GM12878 (cell line): Measurements from ENCODE around the gene TLE3. TPM values are rescaled to one million over a fixed set of nuclear protein-coding genes. Genes with fewer than 3 reads are reported as not detected.
"Not testable (repeated sequence)": the region's sequence is repeated elsewhere in the genome, so short reads cannot be mapped to it uniquely, and the experiment has no call there.

Experiments used
- ATAC-seq: fragments of 200-7000 bp; cut with Tn5 transposase; 3 replicates; pipeline ENCODE4 v1.9.1; 2020; ENCODE audit warnings: mild to moderate bottlenecking, moderate library complexity
- BruUV-seq: library from RNA; stranded (reverse); fragments of 400-500 nt; replicated peaks from 2 replicates; lab custom pipeline; 2021; lab: Mats Ljungman, UMichigan
- CTCF ChIA-PET: fragments of 300-600 bp; sonication (Branson Sonifier 250); formaldehyde crosslinking; extraction: SDS; loops from one replicate; lab custom pipeline; 2021; ENCODE audit warnings: inconsistent platforms; lab: Yijun Ruan, JAX
- POLR2A ChIA-PET: fragments of 350-600 bp; formaldehyde crosslinking; extraction: SDS; loops from one replicate; lab custom pipeline; 2021; ENCODE audit warnings: inconsistent platforms; lab: Charles Lee
- RAD21 ChIA-PET: fragments of 300-600 bp; sonication (Branson Sonifier 250); formaldehyde crosslinking; loops from one replicate; lab custom pipeline; 2023; ENCODE audit warnings: antibody characterized with exemption; ENCODE audit not compliant: unreplicated experiment; lab: Charles Lee
- SMC1A ChIA-PET: fragments of 300-600 bp; sonication (Branson Sonifier 250); formaldehyde crosslinking; loops from one replicate; lab custom pipeline; 2023; ENCODE audit not compliant: unreplicated experiment, uncharacterized antibody; lab: Charles Lee
- DNase-seq: peaks from one replicate; pipeline ENCODE4 v3.0.0-alpha.2; 2011; ENCODE audit warnings: low read depth, low spot score
- FAIRE-seq: peaks from 3 replicates; lab custom pipeline; 2011; peaks lifted over from hg19 to GRCh38; lab: Jason Lieb, UNC
- H2AFZ ChIP-seq: 2 replicates; pipeline ENCODE4 v1.6.0; 2011; ENCODE audit warnings: low read depth, low read length, control low read depth; ENCODE audit not compliant: control insufficient read depth
- H3K27ac ChIP-seq: 2 replicates; pipeline ENCODE4 v1.5.1; 2011; ENCODE audit warnings: control low read depth; ENCODE audit not compliant: control insufficient read depth, insufficient read depth
- H3K27me3 ChIP-seq, 2 experiments: replicated peaks in 1 of 2; 2 replicates each; pipeline versions ENCODE4 v1.6.0 to v1.6.1; 2011; ENCODE audit warnings: low read length in 1 of 2; ENCODE audit not compliant: control insufficient read depth in 2 of 2, insufficient read depth in 2 of 2
- H3K36me3 ChIP-seq, 2 experiments: 2 replicates each; pipeline ENCODE4 v1.5.1; 2011; ENCODE audit warnings: low read length in 1 of 2; ENCODE audit not compliant: control insufficient read depth in 2 of 2, insufficient read depth in 2 of 2
- H3K4me1 ChIP-seq: 2 replicates; pipeline ENCODE4 v1.6.1; 2011; ENCODE audit warnings: mild to moderate bottlenecking, low read length, moderate library complexity, mixed read lengths; ENCODE audit not compliant: control insufficient read depth, insufficient read depth
- H3K4me2 ChIP-seq: 2 replicates; pipeline ENCODE4 v1.6.0; 2011; ENCODE audit warnings: control low read depth; ENCODE audit not compliant: control insufficient read depth, insufficient read depth
- H3K4me3 ChIP-seq: fragments of 200-600 bp; sonication (generic); 2 replicates; pipeline ENCODE4 v1.5.1; 2016
- H3K79me2 ChIP-seq: 2 replicates; pipeline ENCODE4 v1.6.0; 2011; ENCODE audit warnings: low read length; ENCODE audit not compliant: control insufficient read depth, insufficient read depth
- H3K9ac ChIP-seq: 2 replicates; pipeline ENCODE4 v1.8.0; 2011; ENCODE audit warnings: low read length, control low read depth, mixed read lengths; ENCODE audit not compliant: control insufficient read depth, insufficient read depth
- H3K9me3 ChIP-seq: replicated peaks from 3 replicates; pipeline ENCODE4 v1.5.1; 2011; ENCODE audit warnings: mild to moderate bottlenecking, low read length; ENCODE audit not compliant: control insufficient read depth, insufficient read depth
- H4K20me1 ChIP-seq: 2 replicates; pipeline ENCODE4 v1.6.0; 2011; ENCODE audit not compliant: control insufficient read depth, insufficient read depth
- EED ChIP-seq: sonication (generic); IDR thresholded peaks from 2 replicates; pipeline ENCODE4 v1.6.1; 2016; ENCODE audit warnings: antibody characterized with exemption, low read depth
- IKZF1 ChIP-seq: fragments of 450-650 bp; conservative IDR thresholded peaks from 2 replicates; pipeline ENCODE4 v1.6.1; 2017; ENCODE audit warnings: antibody characterized with exemption, mild to moderate bottlenecking
- WGBS: methylation state at CpG from one replicate; pipeline ENCODE4 v1.1.6; 2016; ENCODE audit warnings: low lambda C conversion rate; ENCODE audit not compliant: insufficient replicate concordance, insufficient coverage; ENCODE audit errors: missing lambda C conversion rate; 5-methylcytosine and 5-hydroxymethylcytosine counted together
- in situ Hi-C: fragments of 300-500 bp; cut with MboI; formaldehyde crosslinking; loops from 9 replicates; pipeline ENCODE4 v1.14.3; 2018; ENCODE audit warnings: mixed read lengths
- intact Hi-C: fragments of 100-400 bp; cut with micrococcal nuclease; formaldehyde crosslinking; loops from one replicate; pipeline ENCODE4 v1.14.2; 2022; ENCODE audit not compliant: unreplicated experiment
- polyA plus RNA-seq, 11 experiments: library from polyadenylated mRNA; depleted of rRNA in 4 of 11; unstranded in 6 of 11; stranded (reverse) in 5 of 11; fragments of >200 nt; fragmentation: Nextera tagmentation in 4 of 11; fragmentation: Illumina TruSeq in 1 of 11; extraction: Ambion mirVana in 4 of 11; extraction: Trizol in 1 of 11; gene quantifications; 1 replicate in 1 of 11; 2 replicates in 10 of 11; pipeline versions ENCODE4 v1.2.1 to v1.2.3, GENCODE V29; 2011 to 2016; ENCODE audit warnings: inconsistent platforms in 2 of 11, missing spikeins in 2 of 11, low read depth in 1 of 11
- total RNA-seq, 4 experiments: library from RNA; depleted of rRNA in 3 of 4; stranded (reverse); fragments of >200 nt in 3 of 4; fragmentation: Illumina TruSeq in 1 of 4; extraction: Trizol in 1 of 4; gene quantifications; 2 replicates each; pipeline versions ENCODE4 v1.2.1 to v1.2.3, GENCODE V29; 2013 to 2021
- TF ChIP-seq, protein P1 (sequence below): fragments of 450-650 bp; IDR thresholded peaks from 2 replicates; pipeline ENCODE4 v1.6.1; 2018; ENCODE audit warnings: mild to moderate bottlenecking, low read depth, moderate library complexity; ENCODE audit not compliant: partially characterized antibody
- TF ChIP-seq, protein P2 (sequence below): fragments of 450-650 bp; IDR thresholded peaks from 2 replicates; pipeline ENCODE4 v1.6.1; 2017; ENCODE audit warnings: low read depth, mild to moderate bottlenecking, moderate library complexity

TLE3 gene
- total and polyA plus RNA-seq, 10 of the 15 experiments (the other 5 are each of a cell fraction or from before 2014, with no cell fraction given), result 1.2 to 65.5 (median 9.7) TPM

DNA sequence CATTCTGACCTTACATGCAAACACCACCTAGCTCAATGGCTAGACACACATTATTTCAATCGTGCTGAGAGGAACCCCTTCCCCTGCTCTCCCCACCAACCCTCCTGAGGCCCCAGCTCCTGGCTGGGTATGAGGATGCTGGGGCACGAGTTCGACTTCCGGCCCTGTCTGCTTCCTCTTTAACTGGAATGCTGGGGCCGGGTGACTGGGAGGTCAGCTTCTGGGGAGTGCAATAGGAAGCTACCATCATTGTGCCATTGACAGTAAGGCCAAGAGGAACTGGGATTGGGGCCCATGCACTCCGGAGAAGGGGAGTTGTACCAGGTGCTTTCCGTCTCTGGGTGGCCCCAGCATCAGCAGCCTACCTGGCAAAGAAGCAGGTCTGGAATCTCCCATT, 15.6 kb upstream of the TLE3 start (continued):
- TF ChIP-seq, protein P1, sequence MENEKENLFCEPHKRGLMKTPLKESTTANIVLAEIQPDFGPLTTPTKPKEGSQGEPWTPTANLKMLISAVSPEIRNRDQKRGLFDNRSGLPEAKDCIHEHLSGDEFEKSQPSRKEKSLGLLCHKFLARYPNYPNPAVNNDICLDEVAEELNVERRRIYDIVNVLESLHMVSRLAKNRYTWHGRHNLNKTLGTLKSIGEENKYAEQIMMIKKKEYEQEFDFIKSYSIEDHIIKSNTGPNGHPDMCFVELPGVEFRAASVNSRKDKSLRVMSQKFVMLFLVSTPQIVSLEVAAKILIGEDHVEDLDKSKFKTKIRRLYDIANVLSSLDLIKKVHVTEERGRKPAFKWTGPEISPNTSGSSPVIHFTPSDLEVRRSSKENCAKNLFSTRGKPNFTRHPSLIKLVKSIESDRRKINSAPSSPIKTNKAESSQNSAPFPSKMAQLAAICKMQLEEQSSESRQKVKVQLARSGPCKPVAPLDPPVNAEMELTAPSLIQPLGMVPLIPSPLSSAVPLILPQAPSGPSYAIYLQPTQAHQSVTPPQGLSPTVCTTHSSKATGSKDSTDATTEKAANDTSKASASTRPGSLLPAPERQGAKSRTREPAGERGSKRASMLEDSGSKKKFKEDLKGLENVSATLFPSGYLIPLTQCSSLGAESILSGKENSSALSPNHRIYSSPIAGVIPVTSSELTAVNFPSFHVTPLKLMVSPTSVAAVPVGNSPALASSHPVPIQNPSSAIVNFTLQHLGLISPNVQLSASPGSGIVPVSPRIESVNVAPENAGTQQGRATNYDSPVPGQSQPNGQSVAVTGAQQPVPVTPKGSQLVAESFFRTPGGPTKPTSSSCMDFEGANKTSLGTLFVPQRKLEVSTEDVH, result no peak
- TF ChIP-seq IKZF1, result peak; percentile 82
- peak; percentile 53 for TF ChIP-seq EED
- TF ChIP-seq, protein P2, sequence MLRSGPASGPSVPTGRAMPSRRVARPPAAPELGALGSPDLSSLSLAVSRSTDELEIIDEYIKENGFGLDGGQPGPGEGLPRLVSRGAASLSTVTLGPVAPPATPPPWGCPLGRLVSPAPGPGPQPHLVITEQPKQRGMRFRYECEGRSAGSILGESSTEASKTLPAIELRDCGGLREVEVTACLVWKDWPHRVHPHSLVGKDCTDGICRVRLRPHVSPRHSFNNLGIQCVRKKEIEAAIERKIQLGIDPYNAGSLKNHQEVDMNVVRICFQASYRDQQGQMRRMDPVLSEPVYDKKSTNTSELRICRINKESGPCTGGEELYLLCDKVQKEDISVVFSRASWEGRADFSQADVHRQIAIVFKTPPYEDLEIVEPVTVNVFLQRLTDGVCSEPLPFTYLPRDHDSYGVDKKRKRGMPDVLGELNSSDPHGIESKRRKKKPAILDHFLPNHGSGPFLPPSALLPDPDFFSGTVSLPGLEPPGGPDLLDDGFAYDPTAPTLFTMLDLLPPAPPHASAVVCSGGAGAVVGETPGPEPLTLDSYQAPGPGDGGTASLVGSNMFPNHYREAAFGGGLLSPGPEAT, result peak; percentile 72

DNA sequence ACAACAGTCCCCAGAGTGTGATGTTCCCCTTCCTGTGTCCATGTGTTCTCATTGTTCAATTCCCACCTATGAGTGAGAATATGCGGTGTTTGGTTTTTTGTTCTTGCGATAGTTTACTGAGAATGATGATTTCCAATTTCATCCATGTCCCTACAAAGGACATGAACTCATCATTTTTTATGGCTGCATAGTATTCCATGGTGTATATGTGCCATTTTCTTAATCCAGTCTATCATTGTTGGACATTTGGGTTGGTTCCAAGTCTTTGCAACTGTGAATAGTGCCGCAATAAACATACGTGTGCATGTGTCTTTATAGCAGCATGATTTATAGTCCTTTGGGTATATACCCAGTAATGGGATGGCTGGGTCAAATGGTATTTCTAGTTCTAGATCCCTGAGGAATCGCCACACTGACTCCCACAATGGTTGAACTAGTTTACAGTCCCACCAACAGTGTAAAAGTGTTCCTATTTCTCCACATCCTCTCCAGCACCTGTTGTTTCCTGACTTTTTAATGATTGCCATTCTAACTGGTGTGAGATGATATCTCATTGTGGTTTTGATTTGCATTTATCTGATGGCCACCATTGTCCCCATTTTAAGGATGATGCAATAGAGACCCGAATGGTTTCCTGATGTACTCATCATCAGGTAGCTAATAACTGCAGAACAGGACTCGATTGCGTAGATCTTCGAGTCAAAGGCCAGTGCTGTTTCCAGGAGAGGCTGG, 15.0 kb upstream of the TLE3 start:
- H4K20me1 ChIP-seq, H3K4me1 ChIP-seq, H3K9ac ChIP-seq, BruUV-seq, H3K9me3 ChIP-seq, intact Hi-C loops, ATAC-seq, FAIRE-seq, H3K4me3 ChIP-seq, DNase-seq, H3K36me3 ChIP-seq, H3K27ac ChIP-seq, H3K27me3 ChIP-seq, H2AFZ ChIP-seq, in situ Hi-C loops, H3K79me2 ChIP-seq, H3K4me2 ChIP-seq: not testable (repeated sequence)
- ChIA-PET SMC1A (interaction anchor here (0.9 to 1.5 kb wide), 2 partner anchors 11 to 13 kb away, joined by 3 to 7 read pairs; no protein-coding TSS in a partner anchor), RAD21 (interaction anchor here (1.1 to 1.4 kb wide), 4 partner anchors 9 to 28 kb away, joined by 3 to 5 read pairs (median 4); partner anchors contain the start of gene TLE3), POLR2A (interaction anchor here (1.8 kb wide), 1 partner anchor 28 kb away, joined by 7 read pairs; no protein-coding TSS in a partner anchor), CTCF (interaction anchor here (0.8 to 1.2 kb wide), 3 partner anchors 9 to 166 kb away, joined by 3 read pairs; no protein-coding TSS in a partner anchor)
- 79% methylated on average over 6 of the region's 9 CpGs for WGBS
